ENCODE results near the gene ZDHHC17.
A peak's percentile ranks its signal among the peaks of the same experiment; 100 is the strongest.

The ZDHHC17 gene

DNA sequence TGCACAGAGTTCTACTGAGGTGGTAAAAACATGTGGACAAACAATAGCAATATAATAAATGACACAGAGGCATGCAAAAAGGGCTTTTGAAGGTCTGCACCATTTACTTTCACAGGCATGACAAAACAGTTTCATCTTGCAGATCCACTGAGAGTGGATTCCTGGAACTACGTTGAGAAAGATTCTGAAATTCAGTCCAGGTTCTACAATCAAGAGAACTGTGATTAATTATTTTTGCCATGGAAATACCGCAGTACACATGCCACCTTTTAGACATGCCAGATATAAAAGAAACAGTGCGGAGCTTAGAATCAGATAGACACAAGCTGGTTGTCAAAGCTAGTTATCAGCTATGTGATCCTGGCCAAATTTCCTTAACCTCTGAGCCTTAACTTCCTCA, 110.1 kb downstream of the ZDHHC17 start:
- TF ChIP-seq, protein P1, sequence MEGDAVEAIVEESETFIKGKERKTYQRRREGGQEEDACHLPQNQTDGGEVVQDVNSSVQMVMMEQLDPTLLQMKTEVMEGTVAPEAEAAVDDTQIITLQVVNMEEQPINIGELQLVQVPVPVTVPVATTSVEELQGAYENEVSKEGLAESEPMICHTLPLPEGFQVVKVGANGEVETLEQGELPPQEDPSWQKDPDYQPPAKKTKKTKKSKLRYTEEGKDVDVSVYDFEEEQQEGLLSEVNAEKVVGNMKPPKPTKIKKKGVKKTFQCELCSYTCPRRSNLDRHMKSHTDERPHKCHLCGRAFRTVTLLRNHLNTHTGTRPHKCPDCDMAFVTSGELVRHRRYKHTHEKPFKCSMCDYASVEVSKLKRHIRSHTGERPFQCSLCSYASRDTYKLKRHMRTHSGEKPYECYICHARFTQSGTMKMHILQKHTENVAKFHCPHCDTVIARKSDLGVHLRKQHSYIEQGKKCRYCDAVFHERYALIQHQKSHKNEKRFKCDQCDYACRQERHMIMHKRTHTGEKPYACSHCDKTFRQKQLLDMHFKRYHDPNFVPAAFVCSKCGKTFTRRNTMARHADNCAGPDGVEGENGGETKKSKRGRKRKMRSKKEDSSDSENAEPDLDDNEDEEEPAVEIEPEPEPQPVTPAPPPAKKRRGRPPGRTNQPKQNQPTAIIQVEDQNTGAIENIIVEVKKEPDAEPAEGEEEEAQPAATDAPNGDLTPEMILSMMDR (IDR thresholded peaks at IDR 0.05; ENCODE audit: insufficient read depth, low read length, poor library complexity, severe bottlenecking): no peak
- Histone ChIP-seq H3K27me3 (replicated peaks; ENCODE audit: control insufficient read depth, insufficient read depth, low read length) (no peaks in the 10 kb centered on the region; the same call in 1 of the 2 replicates), H3K4me3 (replicated peaks; ENCODE audit: low read depth, low read length) (no peak overlapping the region), H3K36me3 (ENCODE audit: control insufficient read depth, insufficient read depth, low read length) (no peaks in the 10 kb centered on the region)
- DNase-seq (ENCODE audit: extremely low read depth, insufficient read length): no peak

DNA sequence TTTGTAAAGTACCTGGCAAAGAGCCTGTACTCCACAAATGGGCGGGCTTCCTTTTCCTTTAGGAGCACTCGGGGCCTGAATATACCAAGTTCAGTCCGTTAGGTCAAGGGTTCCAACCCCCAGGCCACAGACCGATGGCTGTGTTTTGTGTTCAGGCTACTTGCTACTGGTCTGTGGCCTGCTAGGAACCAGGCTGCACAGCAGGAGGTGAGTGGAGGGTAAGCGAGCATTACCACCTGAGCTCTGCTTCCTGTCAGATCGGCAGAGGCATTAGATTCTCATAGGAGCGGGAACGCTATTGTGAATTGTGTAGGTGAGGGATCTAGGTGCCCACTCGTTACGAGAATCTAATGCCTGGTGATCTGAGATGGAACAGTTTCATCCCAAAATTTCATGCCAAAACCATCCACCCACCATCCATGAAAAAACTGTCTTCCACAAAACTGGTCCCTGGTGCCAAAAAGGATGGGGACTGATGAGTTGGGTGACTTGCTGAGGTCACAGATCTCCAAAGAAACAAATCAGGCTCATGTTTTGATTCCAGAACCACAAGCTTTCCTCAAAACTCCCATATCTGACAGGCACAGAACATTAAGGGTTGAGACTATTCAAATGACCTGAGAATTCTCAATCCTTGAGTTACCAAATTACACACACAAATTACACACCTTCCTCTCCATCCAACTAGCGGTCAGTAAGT, 110.7 kb downstream of the ZDHHC17 start:
- Histone ChIP-seq H3K27me3 (replicated peaks; ENCODE audit: control insufficient read depth, insufficient read depth, low read length) (no peaks in the 10 kb centered on the region; the same call in 1 of the 2 replicates), H3K4me3 (replicated peaks; ENCODE audit: low read depth, low read length) (no peak overlapping the region), H3K36me3 (ENCODE audit: control insufficient read depth, insufficient read depth, low read length) (no peaks in the 10 kb centered on the region)
- DNase-seq (ENCODE audit: extremely low read depth, insufficient read length): no peak
- TF ChIP-seq, protein P1 (IDR thresholded peaks at IDR 0.05; ENCODE audit: insufficient read depth, low read length, poor library complexity, severe bottlenecking): no peak

DNA sequence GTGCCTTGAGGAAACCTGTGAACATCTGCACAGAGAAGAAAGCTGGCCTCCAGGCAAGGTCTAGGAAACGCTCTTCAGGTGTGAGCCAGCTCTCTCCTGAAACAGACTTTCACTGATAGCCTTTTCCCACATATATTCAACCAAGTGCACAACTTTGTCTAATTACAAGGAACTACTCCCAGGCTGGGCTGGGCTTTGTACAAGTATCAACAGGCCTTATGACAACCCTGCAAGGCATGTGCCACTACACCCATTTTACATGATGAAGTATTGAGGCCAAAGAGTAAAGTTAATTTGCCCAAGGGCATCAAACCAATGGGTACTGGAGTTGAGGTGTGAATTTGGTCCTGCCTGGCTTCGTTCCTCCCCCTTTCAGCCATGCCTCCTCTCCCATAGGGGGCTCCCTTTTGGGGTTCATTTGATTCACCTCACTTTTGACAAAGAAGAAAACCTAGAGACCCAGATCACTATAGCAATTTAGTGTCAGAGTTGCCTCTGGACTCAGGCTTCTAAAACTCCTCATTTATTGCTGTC, 112.8 kb downstream of the ZDHHC17 start:
- Histone ChIP-seq H3K36me3 (ENCODE audit: control insufficient read depth, insufficient read depth, low read length) (no peaks in the 10 kb centered on the region), H3K4me3 (replicated peaks; ENCODE audit: low read depth, low read length) (no peak overlapping the region), H3K27me3 (replicated peaks; ENCODE audit: control insufficient read depth, insufficient read depth, low read length) (no peaks in the 10 kb centered on the region; the same call in none of the 2 replicates)
- no peak for DNase-seq (ENCODE audit: extremely low read depth, insufficient read length)
- TF ChIP-seq, protein P1 (IDR thresholded peaks at IDR 0.05; ENCODE audit: insufficient read depth, low read length, poor library complexity, severe bottlenecking): no peak

DNA sequence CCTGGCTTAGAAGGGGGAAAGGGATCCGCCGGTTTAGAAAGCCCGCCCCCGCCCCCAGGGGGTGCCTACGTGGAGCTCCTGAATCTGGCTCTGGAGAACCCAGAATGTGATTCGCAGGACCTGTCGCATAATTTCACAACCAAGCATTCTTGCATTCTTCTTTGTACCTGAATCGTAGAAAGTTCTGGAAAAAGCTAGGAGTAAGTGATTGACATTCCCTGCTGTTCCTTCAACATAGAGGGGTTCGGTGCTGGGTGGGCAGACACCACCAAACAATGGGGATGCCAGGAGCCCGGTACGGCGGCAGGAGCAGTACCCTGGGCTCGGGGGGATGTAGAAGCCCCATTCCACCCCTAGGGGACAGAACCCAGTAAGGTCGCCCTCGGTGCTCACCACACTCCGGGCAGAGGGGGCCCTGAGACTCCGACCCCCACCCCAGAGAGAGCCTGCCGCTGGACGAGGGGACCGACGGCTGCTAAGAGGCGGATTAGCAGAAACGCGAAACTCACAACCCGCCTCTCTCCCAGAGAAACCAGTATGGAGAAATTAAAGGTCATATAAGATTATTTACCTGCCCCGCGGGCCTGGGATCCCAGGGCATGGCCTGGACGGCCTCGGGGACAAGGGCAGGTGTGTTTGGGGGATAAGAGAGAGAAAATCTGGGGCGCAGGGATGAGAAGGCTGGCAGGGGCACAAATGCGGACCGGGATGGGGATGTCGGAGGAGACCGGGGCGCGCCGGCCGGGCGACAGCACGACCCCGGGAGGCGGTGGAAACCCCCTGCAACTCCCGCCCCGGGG, 114.4 kb downstream of the ZDHHC17 start:
- H3K36me3 ChIP-seq (ENCODE audit: control insufficient read depth, insufficient read depth, low read length): no peaks in the 10 kb centered on the region
- no peaks in the 10 kb centered on the region; the same call in none of the 2 replicates for H3K27me3 ChIP-seq (replicated peaks; ENCODE audit: control insufficient read depth, insufficient read depth, low read length)
- peak overlapping the region; percentile 68 for H3K4me3 ChIP-seq (replicated peaks; ENCODE audit: low read depth, low read length)
- TF ChIP-seq, protein P1 (IDR thresholded peaks at IDR 0.05; ENCODE audit: insufficient read depth, low read length, poor library complexity, severe bottlenecking): peak; percentile 18
- DNase-seq (ENCODE audit: extremely low read depth, insufficient read length): peak; percentile 8

DNA sequence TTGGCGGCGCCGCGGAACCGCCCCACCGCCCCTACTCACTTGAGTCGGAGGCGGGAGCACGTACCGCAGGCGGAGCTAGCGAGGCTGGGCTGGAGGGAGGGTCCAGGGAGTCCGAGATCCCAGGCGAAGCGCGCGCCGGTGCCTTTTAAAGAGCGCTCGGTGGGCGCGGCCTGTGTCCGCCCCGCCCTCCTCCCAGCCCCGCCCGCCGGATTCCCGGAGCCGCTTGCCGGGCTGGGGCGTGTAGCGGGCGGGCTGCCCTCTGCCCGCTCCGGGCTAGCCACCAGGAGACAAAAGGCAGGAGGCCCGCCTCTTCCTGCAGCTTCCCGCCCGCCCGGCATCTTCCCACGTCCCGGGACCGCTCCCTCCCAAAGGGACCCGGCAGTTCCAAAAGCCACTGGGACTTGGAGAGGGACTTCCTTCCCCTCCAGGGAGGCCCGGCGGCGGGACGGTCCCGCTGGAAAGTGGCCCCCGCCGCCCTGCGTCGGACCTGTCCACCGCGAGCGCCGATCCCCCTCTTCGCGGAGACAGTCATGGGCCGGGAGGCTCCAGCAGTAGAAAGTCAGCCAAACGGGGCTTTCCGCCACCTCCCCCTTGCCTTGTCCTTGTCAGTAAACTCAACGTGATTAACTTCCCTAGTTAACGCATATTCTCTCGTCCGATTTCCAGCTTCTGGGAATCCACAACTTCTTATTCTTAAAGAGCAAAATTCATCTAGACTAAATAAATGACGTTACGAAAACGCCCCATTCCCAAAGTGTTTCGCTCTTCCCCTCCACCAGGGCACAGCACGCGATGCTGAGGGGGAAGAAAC, 115.2 kb downstream of the ZDHHC17 start, which contains the start of gene CSRP2:
CSRP2 (minus strand) TSS at position 121 of the 811 bp plus-strand sequence. CDS start 12,759 bp downstream, outside the sequence.
- peak within 1 kb of the TSS; percentile 68 for H3K4me3 ChIP-seq (replicated peaks; ENCODE audit: low read depth, low read length)
- no peaks in the 10 kb centered on the region for H3K36me3 ChIP-seq (ENCODE audit: control insufficient read depth, insufficient read depth, low read length)
- H3K27me3 ChIP-seq (replicated peaks; ENCODE audit: control insufficient read depth, insufficient read depth, low read length): no peaks in the 10 kb centered on the region; the same call in none of the 2 replicates
- peak; percentile 75 for DNase-seq (ENCODE audit: extremely low read depth, insufficient read length)
- TF ChIP-seq, protein P1 (IDR thresholded peaks at IDR 0.05; ENCODE audit: insufficient read depth, low read length, poor library complexity, severe bottlenecking): no peak

Data from GM06990 (cell line).